ENCODE data around the gene C5orf63. TPM values are rescaled to one million over a fixed set of nuclear protein-coding genes. Genes with fewer than 3 reads are reported as not detected.
"Not testable (repeated sequence)": the region's sequence is repeated elsewhere in the genome, so short reads cannot be mapped to it uniquely, and the experiment has no call there.

C5orf63 gene
- total RNA-seq, 1 donor from 2014 or later: 5.6 TPM

DNA sequence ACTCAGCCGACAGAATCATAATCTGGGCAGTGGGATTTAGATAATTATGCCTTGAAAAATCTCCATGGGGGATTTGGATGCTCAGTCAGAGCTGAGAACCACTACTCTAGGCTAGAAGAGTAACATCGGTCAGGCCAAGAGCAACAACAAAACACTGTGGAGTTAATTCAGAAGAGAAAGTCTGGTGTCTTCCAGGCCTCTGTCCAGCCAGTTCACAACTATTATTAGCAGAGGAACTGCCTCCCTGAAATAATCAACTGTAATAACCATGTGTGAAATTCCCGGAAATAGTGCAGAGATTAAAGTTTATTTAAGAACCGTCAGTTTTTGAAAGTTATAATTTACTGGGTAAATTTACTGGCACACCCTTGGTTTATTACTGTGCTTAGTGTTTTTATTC is 34.8 kb downstream of the C5orf63 start:
- no peaks in the 10 kb centered on the region for H3K36me3 Mint-ChIP-seq (ENCODE audit: low read depth)
- H3K4me1 Mint-ChIP-seq: no peaks in the 10 kb centered on the region
- DNase-seq: no peak
- H3K27me3 Mint-ChIP-seq: peaks cover 8% of the 10 kb centered on the region
- H3K4me3 Mint-ChIP-seq: no peak overlapping the region
- no peak overlapping the region for H3K27ac Mint-ChIP-seq
- intact Hi-C loops (cut with micrococcal nuclease): no loop called here
- H3K9me3 Mint-ChIP-seq: no peaks in the 10 kb centered on the region

DNA sequence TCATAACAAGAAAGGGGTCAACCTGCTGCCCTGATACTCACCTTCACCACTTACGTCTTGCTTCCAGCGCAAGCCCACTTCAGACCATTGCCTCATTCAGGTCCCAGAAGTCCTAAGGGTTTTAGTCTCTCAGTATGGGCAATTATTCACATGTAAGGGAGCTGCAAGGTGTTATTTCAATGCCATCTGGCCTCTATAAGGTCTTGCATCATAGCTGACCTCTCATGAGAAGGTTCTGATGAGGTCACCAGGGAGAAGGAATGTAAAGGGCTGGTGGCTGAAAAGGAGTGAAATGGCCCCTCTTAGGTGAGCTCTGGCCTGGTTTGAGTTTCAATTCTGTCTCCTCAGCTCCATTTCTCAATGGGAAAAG is 41.5 kb downstream of the C5orf63 start:
- Mint-ChIP-seq H3K27me3 (peaks cover 33% of the 10 kb centered on the region), H3K4me1 (peaks cover 10% of the 10 kb centered on the region), H3K9me3 (no peaks in the 10 kb centered on the region), H3K27ac (peak overlapping the region; percentile 45), H3K4me3 (peak overlapping the region; percentile 92), H3K36me3 (ENCODE audit: low read depth) (no peaks in the 10 kb centered on the region)
- intact Hi-C loops (cut with micrococcal nuclease): loop anchor here (2.0 to 5.0 kb wide), 5 partner anchors 180 to 485 kb away; partner anchors contain the start of genes LMNB1, PHAX and PRRC1
- DNase-seq: no peak

DNA sequence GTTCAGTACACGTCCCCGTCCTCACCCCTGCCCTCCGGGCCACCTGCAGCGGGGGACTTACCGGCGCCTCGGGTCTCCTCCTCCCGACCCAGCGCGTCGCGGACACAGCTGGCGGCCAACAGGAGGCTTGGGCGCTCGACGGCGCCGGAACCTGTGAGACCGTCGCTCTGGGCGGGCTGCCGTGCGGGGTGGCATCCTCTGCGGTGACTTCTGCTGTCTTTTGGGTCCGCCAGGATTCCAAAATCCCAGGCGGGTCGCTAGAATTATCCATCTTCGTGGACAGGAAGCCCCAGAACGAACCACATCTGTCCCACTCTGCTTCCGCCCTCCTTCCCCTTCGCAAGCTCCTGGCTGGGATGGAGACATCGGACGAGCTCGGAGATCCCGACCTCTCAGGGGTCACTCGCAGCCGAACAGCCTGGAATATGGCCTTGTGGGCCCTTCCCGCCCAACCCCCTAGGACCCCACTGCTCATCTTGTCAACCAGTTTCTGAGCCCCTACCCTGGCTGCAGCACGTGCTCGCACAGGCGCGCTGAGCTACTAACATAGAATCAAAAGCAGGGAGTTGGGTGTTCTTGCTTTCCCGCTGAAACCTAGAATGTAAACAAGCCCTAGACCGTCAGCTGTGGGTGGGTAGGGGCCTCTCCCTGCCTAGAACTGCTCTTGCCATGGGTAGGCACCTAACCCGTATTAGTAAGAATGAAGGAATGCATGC is 42.0 kb downstream of the C5orf63 start:
- Mint-ChIP-seq H3K27me3 (peaks cover 35% of the 10 kb centered on the region), H3K9me3 (no peaks in the 10 kb centered on the region), H3K36me3 (ENCODE audit: low read depth) (no peaks in the 10 kb centered on the region), H3K27ac (peak overlapping the region; percentile 45), H3K4me3 (peak overlapping the region; percentile 92), H3K4me1 (peaks cover 10% of the 10 kb centered on the region)
- intact Hi-C loops (cut with micrococcal nuclease): loop anchor here (2.0 to 5.0 kb wide), 5 partner anchors 179 to 486 kb away; partner anchors contain the start of genes LMNB1, PHAX and PRRC1
- DNase-seq: peak; percentile 78

DNA sequence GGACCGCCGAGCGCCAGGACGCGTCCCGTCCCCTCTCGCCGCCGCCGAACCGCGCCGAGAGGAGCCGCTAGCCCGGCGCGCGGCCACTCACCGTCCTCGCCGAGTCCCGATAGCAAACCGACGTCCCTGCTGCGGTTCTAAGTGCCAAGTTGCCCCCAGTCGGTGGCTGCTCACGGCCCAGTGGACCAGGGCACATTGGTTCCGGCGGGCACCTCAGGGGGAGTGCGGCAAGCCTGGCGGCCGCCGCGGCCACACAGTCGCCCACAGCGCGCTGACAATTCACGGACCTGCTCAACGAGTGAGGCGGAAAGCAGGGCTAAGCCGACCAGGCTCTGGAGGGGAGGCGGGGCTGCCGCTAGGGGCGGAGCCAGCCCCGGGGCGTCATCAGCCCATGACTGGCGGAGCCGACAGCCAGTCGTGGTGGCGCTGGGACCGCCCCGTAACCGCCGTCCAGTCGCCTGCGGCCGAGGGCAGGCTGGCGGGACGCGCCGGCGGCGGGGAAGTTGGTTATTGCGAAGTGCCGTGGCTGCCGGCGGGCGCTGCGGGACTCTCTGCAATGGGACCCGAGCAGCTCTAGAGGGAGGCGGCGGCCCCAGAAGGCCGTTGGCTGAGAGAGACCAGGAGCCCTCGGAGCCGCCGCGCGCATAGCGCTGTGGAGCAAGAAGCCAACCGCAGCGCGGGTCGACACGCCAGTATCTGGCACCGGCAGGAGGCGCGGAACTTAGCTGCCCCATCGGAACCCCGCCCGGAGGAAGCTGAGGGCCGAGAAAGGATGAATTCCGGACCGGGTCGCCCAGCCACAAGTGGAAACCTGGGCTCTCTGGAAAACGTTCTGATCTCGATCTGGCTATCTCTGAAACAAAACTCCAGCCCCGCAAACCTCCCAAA is 42.8 kb downstream of the C5orf63 start, which contains the start of gene MARCHF3:
TSS of gene MARCHF3 (minus strand) at position 300 of the 888 bp plus-strand sequence. CDS start 112,387 bp downstream, outside the sequence.
- DNase-seq: peak; percentile 99
- no peaks in the 10 kb centered on the region for H3K36me3 Mint-ChIP-seq (ENCODE audit: low read depth)
- peak within 1 kb of the TSS; percentile 75 for H3K27ac Mint-ChIP-seq
- peaks cover 10% of the 10 kb centered on the region for H3K4me1 Mint-ChIP-seq
- peaks cover 37% of the 10 kb centered on the region for H3K27me3 Mint-ChIP-seq
- intact Hi-C loops (cut with micrococcal nuclease): loop anchor here (1.0 to 5.0 kb wide), 9 partner anchors 42 to 487 kb away; partner anchors contain the start of genes C5orf63, LMNB1, PHAX and PRRC1
- no peaks in the 10 kb centered on the region for H3K9me3 Mint-ChIP-seq
- H3K4me3 Mint-ChIP-seq: peak within 1 kb of the TSS; percentile 92

DNA sequence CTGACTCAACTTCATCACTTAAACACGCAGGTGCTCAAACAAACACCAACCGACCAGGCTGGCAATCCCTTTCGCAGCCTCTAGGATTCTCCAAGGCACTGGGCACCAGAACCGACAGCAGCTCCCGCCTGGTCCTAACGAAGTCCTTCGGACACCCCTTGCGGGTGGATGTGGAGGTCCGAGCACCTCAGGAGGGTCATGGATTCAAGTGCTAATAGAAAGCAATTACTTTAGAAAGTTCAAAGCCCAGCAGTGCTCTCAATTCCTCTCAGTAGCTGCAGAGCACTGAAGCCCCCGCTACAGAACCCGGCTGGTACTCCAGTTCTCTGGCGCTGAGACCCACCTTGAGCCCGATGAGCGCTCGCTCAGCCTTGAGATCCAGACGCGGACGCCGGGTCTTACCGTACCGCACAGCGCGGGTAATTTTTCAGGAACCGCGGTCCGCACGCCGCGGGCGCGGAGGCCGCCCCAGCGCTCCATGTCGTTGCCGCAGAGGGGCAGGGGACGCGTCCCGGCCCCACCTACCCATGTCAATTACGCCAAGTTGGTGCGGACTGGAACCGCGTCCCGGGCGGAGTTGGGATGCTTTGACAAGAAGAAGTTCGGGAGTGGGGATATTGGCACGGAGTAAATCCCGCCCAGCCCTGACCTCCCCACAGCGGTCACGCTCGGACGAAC is 43.6 kb downstream of the C5orf63 start:
- Mint-ChIP-seq H3K36me3 (ENCODE audit: low read depth) (no peaks in the 10 kb centered on the region), H3K27ac (peak overlapping the region; percentile 72), H3K9me3 (no peaks in the 10 kb centered on the region), H3K27me3 (peaks cover 37% of the 10 kb centered on the region), H3K4me1 (peaks cover 10% of the 10 kb centered on the region), H3K4me3 (peak overlapping the region; percentile 92)
- DNase-seq: peak; percentile 84
- intact Hi-C loops (cut with micrococcal nuclease): loop anchor here (1.0 to 5.0 kb wide), 9 partner anchors 41 to 488 kb away; partner anchors contain the start of genes C5orf63, LMNB1, PHAX and PRRC1

DNA sequence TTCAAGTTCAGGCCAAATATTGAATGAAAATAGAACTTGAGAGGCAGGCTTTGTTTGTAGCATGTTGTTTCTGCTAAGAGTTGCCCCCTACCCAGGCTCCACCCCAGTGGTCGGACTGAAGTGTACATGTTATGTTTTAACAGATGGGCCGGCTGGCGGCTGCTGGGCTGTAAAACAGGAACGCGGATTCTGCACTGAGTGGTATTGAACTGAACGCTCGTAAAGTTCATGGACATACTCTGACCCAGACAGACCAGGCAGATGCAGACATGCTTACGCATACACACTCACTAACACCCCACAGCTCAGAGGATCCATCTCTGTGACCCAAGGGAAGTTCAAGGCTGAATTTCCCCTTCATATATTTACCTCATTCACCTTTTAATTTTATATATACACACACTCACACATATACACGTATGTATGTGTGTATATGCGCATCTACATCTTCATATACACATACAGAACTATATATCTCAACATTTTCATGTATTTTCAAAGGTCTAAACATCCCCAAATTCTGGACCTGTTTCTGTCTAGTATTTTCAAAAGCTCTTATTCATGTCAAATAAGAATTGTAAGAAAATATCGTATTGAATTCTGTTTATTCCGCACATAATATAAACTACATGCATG is 44.4 kb downstream of the C5orf63 start:
- peaks cover 10% of the 10 kb centered on the region for H3K4me1 Mint-ChIP-seq
- peaks cover 34% of the 10 kb centered on the region for H3K27me3 Mint-ChIP-seq
- no peaks in the 10 kb centered on the region for H3K9me3 Mint-ChIP-seq
- DNase-seq: no peak
- H3K27ac Mint-ChIP-seq: no peak overlapping the region
- intact Hi-C loops (cut with micrococcal nuclease): no loop called here
- H3K4me3 Mint-ChIP-seq: peak overlapping the region; percentile 92
- no peaks in the 10 kb centered on the region for H3K36me3 Mint-ChIP-seq (ENCODE audit: low read depth)

DNA sequence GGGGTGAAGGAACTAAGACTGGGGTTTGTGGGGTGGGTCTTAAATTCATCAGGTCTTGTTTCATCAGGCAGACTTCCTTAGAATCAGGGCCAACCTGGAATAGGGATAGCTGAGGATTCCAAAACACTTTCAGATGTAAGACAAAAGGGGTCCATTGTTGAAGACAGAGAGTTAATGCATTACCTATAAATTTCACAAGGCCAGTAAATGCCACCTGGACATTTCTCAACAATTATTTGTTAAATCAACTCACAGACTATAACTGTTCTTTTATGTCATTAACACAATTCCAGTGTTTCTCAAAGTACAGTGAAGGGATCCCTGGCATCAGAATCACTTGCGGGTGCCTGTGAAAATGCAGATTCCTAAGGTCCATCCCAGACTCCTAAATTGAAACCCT is 45.8 kb downstream of the C5orf63 start:
- H3K9me3 Mint-ChIP-seq: no peaks in the 10 kb centered on the region
- peaks cover 12% of the 10 kb centered on the region for H3K4me1 Mint-ChIP-seq
- H3K4me3 Mint-ChIP-seq: no peak overlapping the region
- peaks cover 27% of the 10 kb centered on the region for H3K27me3 Mint-ChIP-seq
- H3K36me3 Mint-ChIP-seq (ENCODE audit: low read depth): no peaks in the 10 kb centered on the region
- intact Hi-C loops (cut with micrococcal nuclease): no loop called here
- no peak for DNase-seq
- no peak overlapping the region for H3K27ac Mint-ChIP-seq

DNA sequence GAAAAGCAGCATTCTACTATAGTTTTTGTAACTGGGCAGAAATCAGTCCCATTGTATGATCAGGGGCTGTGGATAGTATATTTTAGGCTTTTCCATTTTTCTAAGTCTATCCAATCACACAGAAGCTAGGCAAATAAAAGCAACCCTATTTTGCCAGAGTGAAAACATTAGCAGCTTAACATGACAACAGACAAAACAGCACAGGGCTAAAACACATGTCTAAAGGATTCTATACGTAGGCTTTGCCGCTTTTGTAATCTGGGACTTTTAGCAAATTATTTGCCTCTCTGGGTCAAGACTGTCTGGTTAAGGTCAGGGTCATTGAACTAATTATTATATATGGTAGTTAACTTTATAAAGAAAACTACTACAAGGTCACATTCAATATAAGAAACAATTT is 47.1 kb downstream of the C5orf63 start:
- Mint-ChIP-seq H3K36me3 (ENCODE audit: low read depth) (no peaks in the 10 kb centered on the region), H3K27ac (no peak overlapping the region), H3K9me3 (no peaks in the 10 kb centered on the region), H3K27me3 (peaks cover 19% of the 10 kb centered on the region), H3K4me1 (peaks cover 8% of the 10 kb centered on the region), H3K4me3 (no peak overlapping the region)
- intact Hi-C loops (cut with micrococcal nuclease): no loop called here
- no peak for DNase-seq

DNA sequence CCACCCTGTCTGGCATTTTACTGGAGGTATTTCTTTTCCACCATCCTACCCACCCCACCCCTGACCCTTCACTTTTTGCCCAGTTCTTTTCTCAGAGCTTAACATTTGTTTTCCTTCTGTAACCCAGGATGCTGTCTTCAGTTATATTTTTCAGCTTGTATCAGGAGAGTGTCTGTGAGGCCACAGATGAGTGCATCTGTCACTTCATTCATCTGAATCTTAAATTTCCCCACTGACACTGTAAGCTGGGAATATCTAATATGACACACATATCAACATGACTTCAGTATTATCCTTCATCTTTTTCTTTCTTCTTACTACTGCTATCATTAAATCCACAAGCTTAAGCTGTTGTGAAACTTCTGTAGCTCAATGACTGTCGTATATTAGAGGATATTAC is 47.8 kb downstream of the C5orf63 start:
- Mint-ChIP-seq H3K4me3 (no peak overlapping the region), H3K36me3 (ENCODE audit: low read depth) (no peaks in the 10 kb centered on the region)

DNA sequence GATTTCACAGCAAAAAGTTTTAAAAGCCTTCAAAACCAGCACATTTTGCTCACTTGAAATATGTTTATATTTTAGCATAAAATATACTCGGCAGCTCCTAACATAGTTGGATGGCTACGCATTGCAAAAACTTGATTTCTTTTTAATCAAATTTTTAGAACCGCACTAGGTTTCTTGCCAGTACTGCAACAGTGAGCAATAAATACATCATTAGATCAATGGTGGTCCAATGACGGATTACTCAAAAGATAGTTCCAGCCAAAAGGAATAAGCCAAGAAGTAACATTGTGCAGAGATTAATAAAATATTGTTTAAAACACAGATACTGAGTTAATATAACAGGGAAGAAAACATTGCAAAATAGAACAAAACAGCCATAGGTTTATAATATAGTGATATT is 48.5 kb downstream of the C5orf63 start:
- Mint-ChIP-seq H3K27ac (no peak overlapping the region), H3K36me3 (ENCODE audit: low read depth) (no peaks in the 10 kb centered on the region), H3K9me3 (no peaks in the 10 kb centered on the region), H3K4me3 (no peak overlapping the region), H3K27me3 (peaks cover 19% of the 10 kb centered on the region), H3K4me1 (peaks cover 11% of the 10 kb centered on the region)
- intact Hi-C loops (cut with micrococcal nuclease): no loop called here
- DNase-seq: no peak

More for the DNA sequence above, 47.8 kb downstream of the C5orf63 start:
- peaks cover 8% of the 10 kb centered on the region for H3K4me1 Mint-ChIP-seq
- no peak overlapping the region for H3K27ac Mint-ChIP-seq
- intact Hi-C loops (cut with micrococcal nuclease): no loop called here
- peaks cover 19% of the 10 kb centered on the region for H3K27me3 Mint-ChIP-seq
- H3K9me3 Mint-ChIP-seq: no peaks in the 10 kb centered on the region
- no peak for DNase-seq

DNA sequence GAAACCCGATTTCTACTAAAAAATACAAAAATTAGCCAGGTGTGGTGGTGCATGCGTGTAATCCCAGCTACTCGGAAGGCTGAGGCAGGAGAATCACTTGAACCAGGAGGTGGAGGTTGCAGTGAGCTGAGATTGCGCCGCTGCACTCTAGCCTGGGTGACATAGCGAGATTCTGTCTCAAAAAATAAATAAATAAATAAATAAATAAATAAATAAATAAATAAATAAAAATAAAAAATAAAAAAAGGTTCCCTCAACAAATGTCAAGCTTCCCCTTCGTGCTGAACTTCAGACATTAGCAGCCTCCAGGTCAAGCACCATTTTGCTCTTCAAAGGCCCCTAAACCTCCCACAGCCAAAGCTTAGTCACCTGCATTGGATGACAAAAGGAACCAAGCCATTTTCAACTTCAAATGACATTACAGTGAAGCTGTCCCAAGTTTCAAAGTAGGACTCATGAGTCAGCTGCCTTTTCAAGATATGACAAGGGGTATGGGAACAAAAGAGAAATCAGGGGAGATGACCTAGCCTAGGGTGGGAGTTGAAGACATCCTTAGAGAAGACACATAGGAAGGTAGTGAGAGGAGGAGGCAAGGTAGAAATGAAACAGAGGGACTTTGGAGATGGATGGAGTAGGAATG is 49.6 kb downstream of the C5orf63 start:
- peak; percentile 46 for DNase-seq
- H3K4me1 Mint-ChIP-seq; H3K4me3 Mint-ChIP-seq; H3K27ac Mint-ChIP-seq; intact Hi-C loops (cut with micrococcal nuclease); H3K36me3 Mint-ChIP-seq (ENCODE audit: low read depth); H3K9me3 Mint-ChIP-seq: not testable (repeated sequence)
- H3K27me3 Mint-ChIP-seq: peaks cover 10% of the 10 kb centered on the region

DNA sequence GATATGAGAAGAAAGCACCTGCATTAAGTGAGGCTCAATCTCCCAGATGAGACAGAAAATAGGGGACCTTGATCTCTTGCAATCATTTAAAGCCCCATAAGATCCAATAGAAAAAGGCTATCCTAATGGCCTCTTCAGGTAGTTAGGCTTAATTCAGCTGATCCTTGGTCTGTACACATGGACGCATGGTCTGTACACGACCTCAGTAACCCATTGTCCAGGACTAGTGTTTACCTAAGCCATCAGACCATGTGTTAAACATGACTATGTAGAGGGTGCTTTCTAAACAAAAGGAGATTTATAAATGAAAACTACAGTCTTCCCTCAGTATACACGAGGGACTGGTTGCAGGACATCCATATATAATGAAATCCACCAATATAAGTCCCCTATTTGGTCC is 50.5 kb downstream of the C5orf63 start:
- H3K9me3 Mint-ChIP-seq: no peaks in the 10 kb centered on the region
- peaks cover 8% of the 10 kb centered on the region for H3K27me3 Mint-ChIP-seq
- peaks cover 5% of the 10 kb centered on the region for H3K4me1 Mint-ChIP-seq
- H3K36me3 Mint-ChIP-seq (ENCODE audit: low read depth): no peaks in the 10 kb centered on the region
- intact Hi-C loops (cut with micrococcal nuclease): no loop called here
- H3K27ac Mint-ChIP-seq: no peak overlapping the region
- no peak overlapping the region for H3K4me3 Mint-ChIP-seq
- DNase-seq: peak; percentile 35

DNA sequence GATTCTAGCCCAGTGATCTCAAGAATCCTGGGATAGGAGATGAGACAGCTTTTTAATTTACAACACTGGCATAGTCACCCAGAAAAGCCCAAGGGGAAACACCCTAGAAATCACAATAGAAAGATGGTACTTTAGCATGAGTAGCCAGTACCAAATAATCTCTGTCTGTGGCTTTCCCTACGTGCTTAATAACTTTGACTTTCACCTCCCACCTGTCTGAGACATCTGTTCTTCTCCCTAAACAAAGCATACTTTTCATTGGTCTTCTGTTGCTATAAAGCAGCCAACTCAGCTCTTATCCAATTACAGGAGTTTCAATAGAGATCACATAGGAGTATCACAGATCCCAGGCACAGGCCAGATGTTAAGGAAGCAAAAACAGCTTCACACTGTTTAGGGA is 53.4 kb downstream of the C5orf63 start:
- intact Hi-C loops (cut with micrococcal nuclease): no loop called here
- H3K9me3 Mint-ChIP-seq: no peaks in the 10 kb centered on the region
- H3K36me3 Mint-ChIP-seq (ENCODE audit: low read depth): no peaks in the 10 kb centered on the region
- H3K4me3 Mint-ChIP-seq: no peak overlapping the region
- DNase-seq: no peak
- H3K27ac Mint-ChIP-seq: no peak overlapping the region
- H3K27me3 Mint-ChIP-seq: peaks cover 1% of the 10 kb centered on the region
- peaks cover 5% of the 10 kb centered on the region for H3K4me1 Mint-ChIP-seq
